Measurements from ENCODE around the gene LYST. TPM values are rescaled to one million over a fixed set of nuclear protein-coding genes. Genes with fewer than 3 reads are reported as not detected.

The LYST gene
- total RNA-seq, 1 donor from 2014 or later, result 90.2 TPM

DNA sequence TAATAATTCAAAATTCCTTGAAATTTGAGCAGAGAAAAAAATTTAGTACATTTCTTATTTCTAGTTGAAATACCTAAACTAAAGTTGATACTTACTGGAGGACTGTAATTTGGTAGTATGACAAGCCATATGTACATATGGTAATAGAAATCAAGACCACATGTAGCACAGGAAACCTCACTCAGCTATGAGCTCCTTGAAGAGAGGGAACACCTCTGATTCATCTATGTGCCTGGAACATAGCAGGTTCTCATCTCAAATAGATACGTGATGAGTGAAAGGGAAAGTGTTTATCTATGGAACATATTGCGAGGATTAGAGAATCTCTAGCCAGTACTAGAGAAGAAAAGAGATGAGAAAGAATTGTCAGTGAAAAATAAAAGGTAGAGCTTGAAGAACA is 169.2 kb downstream of the LYST start:
- H3K27ac Mint-ChIP-seq, result no peak overlapping the region
- no peaks in the 10 kb centered on the region for H3K4me1 Mint-ChIP-seq
- H3K36me3 Mint-ChIP-seq (ENCODE audit: low read depth), result peaks cover 89% of the 10 kb centered on the region
- ATAC-seq (ENCODE audit: low read depth) (no peak), DNase-seq (no peak)
- TF ChIP-seq CTCF (IDR thresholded peaks at IDR 0.05), result no peak
- intact Hi-C loops (cut with micrococcal nuclease), result no loop called here
- no peak overlapping the region for H3K4me3 Mint-ChIP-seq
- H3K27me3 Mint-ChIP-seq, result no peaks in the 10 kb centered on the region
- ChIA-PET POLR2A (no interaction called here), CTCF (no interaction called here)
- no peaks in the 10 kb centered on the region for H3K9me3 Mint-ChIP-seq

GRCh38 chr1:235689356-235689755 is 177.3 kb downstream of the LYST start:
- intact Hi-C loops (cut with micrococcal nuclease), result no loop called here
- ATAC-seq (ENCODE audit: low read depth) (no peak), DNase-seq (no peak)
- ChIA-PET POLR2A (no interaction called here), CTCF (no interaction called here)
- no peaks in the 10 kb centered on the region for H3K27me3 Mint-ChIP-seq
- peaks cover 70% of the 10 kb centered on the region for H3K36me3 Mint-ChIP-seq (ENCODE audit: low read depth)
- no peak overlapping the region for H3K27ac Mint-ChIP-seq
- no peak overlapping the region for H3K4me3 Mint-ChIP-seq
- TF ChIP-seq CTCF (IDR thresholded peaks at IDR 0.05), result no peak
- no peaks in the 10 kb centered on the region for H3K9me3 Mint-ChIP-seq
- H3K4me1 Mint-ChIP-seq, result no peaks in the 10 kb centered on the region

DNA sequence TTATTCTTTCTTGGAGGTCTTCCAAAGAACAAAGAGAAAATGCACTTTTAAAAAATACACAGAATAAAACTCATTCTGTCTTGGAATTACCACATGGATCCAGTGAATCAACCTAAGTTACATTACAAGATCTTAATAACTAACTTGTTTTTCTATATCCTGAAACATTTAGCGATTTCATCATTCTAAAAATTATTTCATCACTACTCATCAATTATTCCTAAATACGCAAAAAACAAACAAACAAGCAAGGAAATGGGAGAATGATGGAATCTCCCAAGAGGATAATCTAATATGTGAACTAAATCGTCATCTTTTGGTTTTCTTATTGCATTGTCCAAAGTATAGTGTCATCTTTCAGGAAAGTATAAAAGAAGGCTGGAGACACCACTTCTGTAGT is 178.6 kb downstream of the LYST start:
- no peak for ATAC-seq (ENCODE audit: low read depth)
- POLR2A ChIA-PET, result no interaction called here

DNA sequence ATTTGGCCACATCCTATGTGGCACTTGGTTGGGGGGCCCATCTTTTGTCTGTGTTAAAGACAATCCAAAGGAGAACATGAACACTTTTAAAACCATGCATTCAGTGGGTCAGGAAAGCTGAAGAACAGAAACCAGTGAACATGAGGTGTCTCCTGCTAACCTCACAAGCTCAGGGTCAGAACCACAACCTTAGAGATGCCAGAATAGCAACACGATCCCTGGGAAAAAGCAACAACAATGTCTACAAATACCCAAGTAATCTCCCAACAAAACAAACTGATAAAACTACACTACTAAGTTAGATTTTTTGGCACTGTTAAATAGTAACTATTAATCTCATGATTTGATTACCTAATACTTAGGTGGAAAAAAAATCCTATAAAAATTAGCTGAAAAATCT is 183.1 kb downstream of the LYST start:
- no peaks in the 10 kb centered on the region for H3K27me3 Mint-ChIP-seq
- intact Hi-C loops (cut with micrococcal nuclease), result no loop called here
- H3K36me3 Mint-ChIP-seq (ENCODE audit: low read depth), result peaks cover 88% of the 10 kb centered on the region
- H3K27ac Mint-ChIP-seq, result no peak overlapping the region
- no peak for TF ChIP-seq CTCF (IDR thresholded peaks at IDR 0.05)
- no peaks in the 10 kb centered on the region for H3K4me1 Mint-ChIP-seq
- POLR2A ChIA-PET, result interaction anchor here (0.5 kb wide), 1 partner anchor 1221 kb away, joined by 3 read pairs; no protein-coding TSS in a partner anchor
- CTCF ChIA-PET, result no interaction called here
- H3K9me3 Mint-ChIP-seq, result no peaks in the 10 kb centered on the region
- no peak overlapping the region for H3K4me3 Mint-ChIP-seq
- DNase-seq (no peak), ATAC-seq (ENCODE audit: low read depth) (no peak)

More for the DNA sequence above, 178.6 kb downstream of the LYST start:
- no peak overlapping the region for H3K4me3 Mint-ChIP-seq
- no peaks in the 10 kb centered on the region for H3K27me3 Mint-ChIP-seq
- H3K36me3 Mint-ChIP-seq (ENCODE audit: low read depth), result peaks cover 75% of the 10 kb centered on the region
- no peaks in the 10 kb centered on the region for H3K9me3 Mint-ChIP-seq
- no peak for TF ChIP-seq CTCF (IDR thresholded peaks at IDR 0.05)
- intact Hi-C loops (cut with micrococcal nuclease), result no loop called here
- CTCF ChIA-PET, result no interaction called here
- DNase-seq, result no peak
- H3K4me1 Mint-ChIP-seq, result no peaks in the 10 kb centered on the region
- H3K27ac Mint-ChIP-seq, result no peak overlapping the region

DNA sequence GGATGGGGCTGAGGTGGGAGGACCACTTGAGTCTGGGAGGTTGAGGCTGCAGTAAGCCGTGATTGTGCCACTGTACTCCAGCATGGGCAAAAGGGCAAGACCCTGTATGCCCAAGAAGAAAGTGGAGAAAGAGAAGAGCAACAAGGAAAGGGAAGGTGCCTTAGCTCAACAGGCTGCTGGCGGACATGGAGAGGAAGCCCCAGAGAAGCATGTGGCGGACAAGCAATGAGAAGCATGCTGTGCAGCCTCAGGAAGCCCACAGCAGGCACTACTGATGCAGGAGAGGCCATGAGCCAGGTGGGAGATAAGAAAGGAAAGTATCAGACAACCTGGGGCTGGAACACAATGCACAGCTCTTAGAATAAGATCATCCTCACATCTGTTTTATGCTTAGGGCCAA is 184.5 kb downstream of the LYST start:
- Mint-ChIP-seq H3K4me1 (no peaks in the 10 kb centered on the region), H3K27me3 (no peaks in the 10 kb centered on the region), H3K36me3 (ENCODE audit: low read depth) (peaks cover 77% of the 10 kb centered on the region), H3K4me3 (no peak overlapping the region), H3K9me3 (no peaks in the 10 kb centered on the region), H3K27ac (no peak overlapping the region)
- no peak for ATAC-seq (ENCODE audit: low read depth)
- DNase-seq, result no peak
- intact Hi-C loops (cut with micrococcal nuclease), result no loop called here
- ChIA-PET POLR2A (no interaction called here), CTCF (no interaction called here)
- no peak for TF ChIP-seq CTCF (IDR thresholded peaks at IDR 0.05)

All from activated B cell treated with CpG ODN at 0.5 μM for 24 hours (primary cell).